Fibroblast of skin of scalp (primary cell): Measurements from ENCODE around the gene RSRP1. TPM values are rescaled to one million over a fixed set of nuclear protein-coding genes. Genes with fewer than 3 reads are reported as not detected.
"Not testable (repeated sequence)": the region's sequence is repeated elsewhere in the genome, so short reads cannot be mapped to it uniquely, and the experiment has no call there.

ENCODE experiments used
- DNase-seq: peaks from one replicate; pipeline ENCODE4 v3.0.0-alpha.2; 2013
- polyA plus RNA-seq, 2 experiments: library from polyadenylated mRNA; unstranded; fragments of 120-200 nt; gene quantifications; one replicate each; pipeline ENCODE4 v1.2.1, GENCODE V29; 2013; ENCODE audit not compliant: insufficient read length in 2 of 2

Gene RSRP1
- polyA plus RNA-seq (2013, experiment 1 of 2; ENCODE audit: insufficient read length) = 54.3 TPM
- polyA plus RNA-seq (2013, experiment 2 of 2; ENCODE audit: insufficient read length) = 62.5 TPM

- DNase-seq = peak; percentile 99
Observed at GRCh38 chr1:25247024-25247828, at the start of gene RSRP1. RSRP1 (minus strand) TSS chr1:25247454; CDS start chr1:25246963, 491 bp downstream.

DNA sequence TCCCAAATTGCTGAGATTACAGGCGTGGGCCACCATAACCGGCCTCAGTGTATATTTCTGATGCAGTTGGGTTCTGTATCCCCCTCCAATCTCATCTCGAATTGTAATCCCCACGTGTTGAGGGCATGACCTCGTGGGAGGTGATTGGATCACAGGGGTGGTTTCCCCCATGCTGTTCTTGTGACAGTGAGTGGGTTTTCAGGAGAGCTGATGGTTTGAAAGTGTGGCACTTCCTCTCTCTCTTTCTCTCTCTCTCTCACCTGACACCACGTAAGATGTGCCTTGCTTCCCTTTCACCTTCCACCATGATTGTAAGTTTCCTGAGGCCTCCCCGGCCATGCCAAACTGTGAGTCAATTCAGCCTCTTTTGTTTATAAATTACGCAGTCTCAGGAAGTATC lies 49.2 kb upstream of the RSRP1 start:
- DNase-seq = not testable (repeated sequence)

DNA sequence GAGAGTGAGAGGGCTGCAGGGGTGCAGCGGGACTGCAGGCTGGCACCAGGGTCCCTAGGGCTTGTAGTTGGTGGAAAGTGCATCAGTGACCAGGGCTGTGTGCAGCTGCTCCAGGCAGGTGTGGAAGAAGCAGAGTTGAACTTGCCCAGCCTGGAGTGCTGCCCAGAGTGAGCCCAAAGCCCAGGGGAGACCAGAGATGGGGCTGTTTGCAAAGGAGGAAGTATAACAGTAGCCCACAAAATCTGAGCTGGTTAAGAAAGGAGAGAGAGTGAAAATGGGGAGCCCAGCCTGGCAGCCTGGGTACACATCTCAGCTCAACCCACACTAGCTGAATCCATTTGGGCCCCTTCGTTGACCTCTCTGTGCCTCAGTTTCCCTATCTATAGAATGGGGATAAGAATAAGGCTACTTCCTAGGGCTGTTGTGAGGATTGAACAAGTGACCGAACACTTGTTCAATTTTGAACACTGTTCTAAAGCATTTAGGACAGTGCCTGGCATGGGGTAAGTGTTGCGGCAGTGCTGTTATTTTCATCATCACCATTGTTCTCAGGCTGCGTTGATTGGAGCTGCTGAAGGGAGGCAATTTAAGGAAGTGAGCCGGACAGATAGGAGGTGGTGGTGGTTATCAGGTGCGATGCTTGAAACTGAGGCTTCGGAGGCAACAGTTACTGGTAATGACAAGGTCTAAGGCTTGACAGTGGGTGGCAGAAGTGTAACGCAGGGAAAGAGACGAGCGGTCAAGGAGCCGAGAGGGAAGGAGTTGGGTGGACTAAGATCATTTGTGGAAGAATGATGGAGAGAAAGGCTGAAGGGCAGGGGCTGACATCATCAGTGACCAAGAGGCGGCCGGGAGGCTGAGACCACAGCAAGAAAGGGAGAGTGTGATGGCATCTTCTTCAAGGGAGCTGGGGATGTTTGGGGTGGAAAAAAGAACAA lies 47.9 kb upstream of the RSRP1 start:
- not testable (repeated sequence) for DNase-seq

DNA sequence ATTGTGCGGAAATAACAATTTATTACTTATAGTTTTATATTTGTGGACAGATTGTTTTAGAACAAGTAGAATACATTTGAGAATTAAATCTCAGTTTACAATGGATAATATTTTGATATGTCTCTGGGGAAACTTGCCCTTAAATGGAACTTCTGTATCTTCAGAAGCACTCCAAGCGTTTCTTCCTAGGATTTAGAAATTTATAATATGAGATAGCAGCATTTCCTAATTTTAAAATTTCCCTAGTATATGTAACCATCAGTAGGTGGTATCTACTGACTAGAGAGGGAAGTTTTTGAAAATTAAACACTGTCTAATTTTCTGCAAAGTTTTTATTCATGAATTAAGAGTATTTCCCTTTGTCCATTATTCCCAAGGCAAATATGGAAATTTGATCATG lies 46.2 kb upstream of the RSRP1 start:
- not testable (repeated sequence) for DNase-seq

GRCh38 chr1:25290043-25290442 lies 42.8 kb upstream of the RSRP1 start:
- not testable (repeated sequence) for DNase-seq

DNA sequence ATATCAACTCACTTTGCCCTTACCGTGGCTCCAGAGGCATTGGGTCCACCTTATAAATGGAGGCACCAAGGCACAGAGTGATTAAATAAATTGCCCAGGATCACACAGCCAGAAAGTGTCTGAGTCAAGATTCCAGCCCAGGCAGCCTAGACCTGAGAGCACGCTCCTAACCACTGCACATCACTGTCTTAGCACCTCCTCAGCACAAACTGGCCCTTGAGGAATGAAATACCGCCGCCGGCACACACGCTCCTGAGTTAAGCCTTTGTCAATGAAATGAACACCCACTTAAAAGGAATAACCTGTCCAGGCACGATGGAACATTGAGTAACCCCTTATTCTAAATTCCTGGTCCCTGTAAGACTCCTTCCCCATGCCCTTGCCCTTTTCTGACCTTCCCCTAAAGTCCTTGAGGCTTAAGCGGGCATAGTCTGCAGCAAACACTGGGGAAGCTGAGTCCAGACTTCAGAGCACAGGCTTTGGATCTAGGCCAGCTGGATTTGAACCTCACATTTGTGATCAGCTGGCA lies 41.4 kb upstream of the RSRP1 start:
- not testable (repeated sequence) for DNase-seq

- not testable (repeated sequence) for DNase-seq
Observed at GRCh38 chr1:25287164-25287563, 39.9 kb upstream of the RSRP1 start.

DNA sequence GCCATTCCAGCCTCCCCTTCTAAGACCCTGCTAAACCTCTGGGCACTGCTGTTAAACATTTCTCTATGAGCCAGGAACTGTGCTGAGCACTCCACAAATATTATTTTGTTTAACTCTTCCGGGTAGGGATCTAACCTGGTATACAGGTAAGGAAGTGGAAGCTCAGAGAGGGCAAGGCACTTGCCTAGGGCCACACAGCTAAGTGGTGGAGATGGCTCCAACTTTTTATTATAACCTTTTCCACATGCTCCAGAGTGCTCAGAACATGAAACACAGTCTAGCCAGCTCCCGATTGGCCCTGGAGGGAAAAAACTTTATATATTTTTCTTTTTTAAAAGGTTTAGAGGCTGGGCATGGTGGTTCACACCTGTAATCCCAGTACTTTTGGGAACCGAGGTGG lies 38.6 kb upstream of the RSRP1 start:
- not testable (repeated sequence) for DNase-seq

DNA sequence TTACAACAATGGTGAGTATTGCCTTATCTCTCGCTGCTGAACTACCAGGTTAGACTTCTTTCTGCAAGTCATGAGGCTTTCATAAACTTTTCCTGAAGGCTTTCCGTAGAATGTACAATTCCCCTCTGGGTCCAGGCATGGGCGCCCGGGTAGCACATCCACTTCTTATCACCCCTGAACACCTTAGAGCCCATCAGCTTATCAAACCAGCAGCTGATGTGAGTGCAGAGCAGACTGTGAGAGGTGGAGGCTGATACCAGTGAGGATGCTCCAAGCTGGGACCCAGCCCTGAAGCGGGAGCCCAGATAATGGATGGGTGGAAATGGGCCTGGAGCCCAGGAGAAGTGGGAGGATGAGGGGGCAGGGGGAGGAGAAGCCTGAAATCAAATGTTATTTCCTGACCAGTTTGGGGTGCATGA lies 32.4 kb upstream of the RSRP1 start:
- DNase-seq = not testable (repeated sequence)

GRCh38 chr1:25278790-25279189 lies 31.5 kb upstream of the RSRP1 start:
- not testable (repeated sequence) for DNase-seq

DNA sequence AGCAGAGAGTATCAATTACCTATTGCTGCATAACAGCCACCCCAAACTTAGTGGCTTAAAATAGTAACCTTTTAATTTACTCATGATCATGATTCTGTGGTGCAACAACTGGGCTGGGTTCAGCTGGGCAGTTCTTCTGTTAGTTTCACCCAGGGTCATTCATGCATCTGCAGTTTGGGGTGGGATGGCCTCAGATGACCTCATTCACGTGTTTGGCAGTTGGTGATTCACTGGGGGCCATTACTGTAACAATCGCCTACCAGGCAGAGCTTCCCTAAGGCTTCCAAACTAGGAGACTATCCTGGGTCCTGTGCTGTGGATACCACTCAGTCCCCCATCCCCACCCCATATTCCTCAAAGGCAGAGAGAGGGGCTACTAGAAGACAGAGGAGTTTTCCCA lies 31.1 kb upstream of the RSRP1 start:
- not testable (repeated sequence) for DNase-seq

GRCh38 chr1:25277295-25277694 lies 30.0 kb upstream of the RSRP1 start:
- not testable (repeated sequence) for DNase-seq

DNA sequence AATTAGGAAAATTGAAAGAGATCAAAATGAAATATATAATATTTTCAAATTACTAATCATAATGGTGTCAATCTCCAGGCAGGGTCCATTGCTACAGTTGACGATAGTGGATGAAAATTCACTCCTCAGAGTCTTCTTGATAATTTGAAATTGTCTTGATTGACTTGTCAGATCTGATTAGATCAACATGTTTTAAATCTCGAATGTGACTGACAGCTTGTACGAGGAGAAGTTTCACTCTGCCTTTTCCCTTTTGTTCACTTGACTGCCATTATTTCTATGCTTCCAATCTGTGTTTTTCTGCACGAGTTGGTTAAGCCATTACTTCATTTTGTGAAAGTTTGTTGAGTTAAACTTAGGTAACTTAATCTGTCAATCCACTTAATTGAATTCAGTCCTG lies 28.4 kb upstream of the RSRP1 start:
- not testable (repeated sequence) for DNase-seq

- DNase-seq = not testable (repeated sequence)
Observed at GRCh38 chr1:25272238-25272637, 25.0 kb upstream of the RSRP1 start, which contains the start of gene RHD. RHD (plus strand) TSS chr1:25272509; CDS start chr1:25272548, 39 bp downstream.

- DNase-seq = not testable (repeated sequence)
Observed at GRCh38 chr1:25268143-25268760, 21.0 kb upstream of the RSRP1 start.

DNA sequence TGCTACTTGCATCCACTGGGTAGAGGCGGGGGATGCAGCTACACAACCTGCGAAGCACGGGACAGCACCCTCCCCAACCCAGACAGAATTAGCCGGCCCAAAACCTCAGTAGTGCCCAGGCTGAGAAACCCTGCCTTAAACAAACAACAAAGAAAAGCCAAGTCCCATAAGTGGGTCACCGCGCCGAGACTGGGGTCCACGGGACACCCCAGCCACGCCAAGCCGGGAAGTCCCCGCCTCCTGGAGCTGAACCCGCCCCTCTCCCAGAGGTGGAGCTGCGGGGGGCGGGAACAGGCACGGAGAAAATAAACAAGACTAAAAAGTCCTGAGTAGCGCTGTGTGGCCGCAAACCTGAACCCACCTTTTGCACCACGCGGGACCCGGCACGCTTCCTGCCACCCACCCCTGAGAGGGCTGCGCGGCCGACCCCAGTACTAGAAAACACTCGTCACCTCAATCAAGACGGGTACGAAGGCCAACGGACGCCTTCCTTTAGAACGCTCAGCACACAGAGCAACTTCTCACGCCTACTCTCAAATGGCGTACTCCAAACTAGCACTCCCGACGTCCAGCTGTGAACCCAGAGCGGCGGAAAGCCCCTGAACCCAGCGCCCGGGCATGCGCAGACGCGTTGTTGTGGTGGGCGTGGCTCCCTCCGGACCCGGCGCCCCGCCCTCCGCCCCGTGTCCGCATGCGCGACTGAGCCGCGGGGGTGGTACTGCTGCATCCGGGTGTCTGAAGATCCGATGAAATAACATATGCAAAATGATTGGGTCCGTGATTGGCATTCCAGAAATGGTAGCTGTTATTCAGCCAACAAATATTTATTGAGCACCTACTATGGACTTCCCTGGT lies 20.3 kb upstream of the RSRP1 start:
- DNase-seq = peak; percentile 88

- DNase-seq = not testable (repeated sequence)
Observed at GRCh38 chr1:25266554-25267287, 19.5 kb upstream of the RSRP1 start.

- DNase-seq = not testable (repeated sequence)
Observed at GRCh38 chr1:25260336-25260735, 13.1 kb upstream of the RSRP1 start.

- DNase-seq = peak; percentile 49
Observed at GRCh38 chr1:25259813-25260212, 12.6 kb upstream of the RSRP1 start.

- DNase-seq = peak; percentile 35
Observed at GRCh38 chr1:25257196-25257595, 9.9 kb upstream of the RSRP1 start.
